Loucy (cell line): ENCODE results near the gene OR5K4.

Source experiments
- H2AFZ ChIP-seq: fragments of 200-600 bp; sonication (generic); 2 replicates; pipeline ENCODE4 v1.6.0; 2016; ENCODE audit warnings: antibody characterized with exemption, mild to moderate bottlenecking, low read length, moderate library complexity
- H3F3A ChIP-seq: fragments of 200-600 bp; 2 replicates; pipeline ENCODE4 v1.6.0; 2016; ENCODE audit warnings: antibody characterized with exemption, low read depth, mild to moderate bottlenecking
- H3K27me3 ChIP-seq: fragments of 200-600 bp; sonication (generic); 2 replicates; pipeline ENCODE4 v1.6.1; 2014; ENCODE audit warnings: low read length, mild to moderate bottlenecking; ENCODE audit not compliant: insufficient read depth, poor library complexity, severe bottlenecking
- H3K36me3 ChIP-seq: fragments of 200-600 bp; sonication (generic); 2 replicates; pipeline ENCODE4 v1.6.1; 2016; ENCODE audit warnings: low read length; ENCODE audit not compliant: insufficient read depth
- H3K4me1 ChIP-seq: fragments of 200-600 bp; sonication (generic); 2 replicates; pipeline ENCODE4 v1.5.1; 2014; ENCODE audit warnings: low read length, mild to moderate bottlenecking; ENCODE audit not compliant: insufficient read depth, poor library complexity, severe bottlenecking
- H3K4me2 ChIP-seq: fragments of 200-600 bp; sonication (generic); 2 replicates; pipeline ENCODE4 v1.6.0; 2014; ENCODE audit warnings: antibody characterized with exemption, low read length, low read depth, mild to moderate bottlenecking; ENCODE audit not compliant: poor library complexity, severe bottlenecking
- H3K4me3 ChIP-seq: fragments of 200-600 bp; sonication (generic); 2 replicates; pipeline ENCODE4 v1.5.1; 2014; ENCODE audit warnings: low read length, mild to moderate bottlenecking, mixed read lengths; ENCODE audit not compliant: poor library complexity, severe bottlenecking
- H3K79me2 ChIP-seq: fragments of 200-600 bp; sonication (generic); 2 replicates; pipeline ENCODE4 v1.6.1; 2014; ENCODE audit warnings: low read length; ENCODE audit not compliant: insufficient read depth
- H3K9ac ChIP-seq: fragments of 200-600 bp; sonication (generic); 2 replicates; pipeline ENCODE4 v1.6.0; 2014; ENCODE audit warnings: mild to moderate bottlenecking, low read depth, low read length, moderate library complexity; ENCODE audit not compliant: poor library complexity, severe bottlenecking
- H3K9me2 ChIP-seq: fragments of 200-600 bp; sonication (generic); replicated peaks from 2 replicates; pipeline ENCODE4 v1.6.1; 2016; ENCODE audit warnings: low read depth, low read length, mixed read lengths
- H3K9me3 ChIP-seq: fragments of 200-600 bp; sonication (generic); 2 replicates; pipeline ENCODE4 v1.6.1; 2014; ENCODE audit warnings: mild to moderate bottlenecking, antibody characterized with exemption, low read length, low read depth; ENCODE audit not compliant: insufficient read depth
- H4K20me1 ChIP-seq: fragments of 200-600 bp; sonication (generic); 2 replicates; pipeline ENCODE4 v1.6.0; 2014; ENCODE audit warnings: antibody characterized with exemption, low read length, mild to moderate bottlenecking; ENCODE audit not compliant: insufficient read depth, poor library complexity, severe bottlenecking
- EZH2phosphoT487 ChIP-seq: fragments of 200-600 bp; IDR thresholded peaks from 2 replicates; pipeline ENCODE4 v1.6.1; 2018; ENCODE audit warnings: antibody characterized with exemption, mild to moderate bottlenecking, moderate library complexity, borderline replicate concordance
- TF ChIP-seq, protein P1 (sequence below): fragments of 200-600 bp; sonication (generic); conservative IDR thresholded peaks from 2 replicates; pipeline ENCODE4 v1.5.1; 2014; ENCODE audit warnings: mild to moderate bottlenecking, antibody characterized with exemption, low read length

The OR5K4 gene

DNA sequence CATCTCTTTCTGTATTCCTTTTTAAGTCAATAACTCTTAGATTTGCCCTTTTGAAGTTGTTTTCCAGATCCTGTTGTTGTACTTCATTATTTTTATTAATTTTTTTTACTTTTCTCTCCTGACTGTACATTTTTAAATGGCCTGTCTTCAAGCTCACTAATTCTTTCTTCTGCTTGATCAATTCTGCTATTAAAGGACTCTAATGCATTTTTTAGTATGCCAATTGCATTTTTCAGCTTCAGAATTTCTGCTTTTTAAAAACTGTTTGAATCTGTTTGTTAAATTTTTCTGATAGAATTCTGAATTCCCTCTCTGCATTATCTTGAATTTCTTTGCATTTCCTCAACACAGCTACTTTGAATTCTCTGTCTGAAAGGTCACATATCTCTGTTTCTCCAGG lies 5.6 kb downstream of the OR5K4 start:
- Histone ChIP-seq H4K20me1 (no peaks in the 10 kb centered on the region), H3K9me3 (0 out of 2 replicates have a peak, but pooled peaks cover 6% of the 10 kb centered on the region), H3F3A (no peaks in the 10 kb centered on the region), H3K36me3 (no peaks in the 10 kb centered on the region), H3K27me3 (no peaks in the 10 kb centered on the region), H3K4me1 (no peaks in the 10 kb centered on the region), H3K79me2 (no peaks in the 10 kb centered on the region), H3K9me2 (no peaks in the 10 kb centered on the region), H3K4me2 (no peak overlapping the region), H3K4me3 (no peak overlapping the region), H2AFZ (no peak overlapping the region), H3K9ac (no peak overlapping the region)
- no peak for TF ChIP-seq EZH2phosphoT487
- TF ChIP-seq, protein P1, sequence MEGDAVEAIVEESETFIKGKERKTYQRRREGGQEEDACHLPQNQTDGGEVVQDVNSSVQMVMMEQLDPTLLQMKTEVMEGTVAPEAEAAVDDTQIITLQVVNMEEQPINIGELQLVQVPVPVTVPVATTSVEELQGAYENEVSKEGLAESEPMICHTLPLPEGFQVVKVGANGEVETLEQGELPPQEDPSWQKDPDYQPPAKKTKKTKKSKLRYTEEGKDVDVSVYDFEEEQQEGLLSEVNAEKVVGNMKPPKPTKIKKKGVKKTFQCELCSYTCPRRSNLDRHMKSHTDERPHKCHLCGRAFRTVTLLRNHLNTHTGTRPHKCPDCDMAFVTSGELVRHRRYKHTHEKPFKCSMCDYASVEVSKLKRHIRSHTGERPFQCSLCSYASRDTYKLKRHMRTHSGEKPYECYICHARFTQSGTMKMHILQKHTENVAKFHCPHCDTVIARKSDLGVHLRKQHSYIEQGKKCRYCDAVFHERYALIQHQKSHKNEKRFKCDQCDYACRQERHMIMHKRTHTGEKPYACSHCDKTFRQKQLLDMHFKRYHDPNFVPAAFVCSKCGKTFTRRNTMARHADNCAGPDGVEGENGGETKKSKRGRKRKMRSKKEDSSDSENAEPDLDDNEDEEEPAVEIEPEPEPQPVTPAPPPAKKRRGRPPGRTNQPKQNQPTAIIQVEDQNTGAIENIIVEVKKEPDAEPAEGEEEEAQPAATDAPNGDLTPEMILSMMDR = no peak

DNA sequence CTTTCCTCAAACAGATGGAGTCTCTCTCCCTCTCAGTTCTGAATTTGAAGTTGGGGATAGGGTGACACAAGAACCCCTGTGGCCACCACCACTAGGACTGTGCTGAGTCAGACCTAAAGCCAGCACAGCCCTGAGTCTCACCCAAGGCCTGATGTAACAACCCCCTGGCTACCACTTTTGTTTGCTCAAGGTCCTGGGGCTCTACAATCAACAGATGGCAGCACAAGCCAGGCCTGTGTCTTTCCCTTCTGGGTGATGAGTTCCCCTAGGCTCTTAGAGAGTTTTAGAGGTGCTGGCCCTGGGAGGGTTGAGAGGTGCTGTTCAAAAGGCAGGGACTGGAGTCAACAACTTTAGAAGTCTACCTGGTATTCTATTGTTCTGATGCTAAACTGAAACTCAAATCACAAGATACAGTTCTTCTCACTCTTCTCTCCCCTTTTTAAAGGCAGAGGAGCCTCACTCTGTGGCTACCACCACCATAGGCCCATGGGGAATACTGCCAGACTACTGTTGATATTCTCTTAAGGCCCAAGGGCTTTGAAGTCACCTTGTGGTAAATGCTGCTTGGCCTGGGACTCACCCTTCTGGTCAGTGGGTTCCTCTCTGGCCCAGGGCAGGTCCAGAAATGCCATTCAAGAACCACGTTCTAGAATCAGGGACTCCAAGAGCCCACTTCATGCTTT lies 6.5 kb downstream of the OR5K4 start:
- H3K36me3 ChIP-seq = no peaks in the 10 kb centered on the region
- no peaks in the 10 kb centered on the region for H3F3A ChIP-seq
- H4K20me1 ChIP-seq = no peaks in the 10 kb centered on the region
- H3K9ac ChIP-seq = no peak overlapping the region
- TF ChIP-seq, protein P1 = no peak
- TF ChIP-seq EZH2phosphoT487 = no peak
- H3K9me2 ChIP-seq = no peaks in the 10 kb centered on the region
- 0 out of 2 replicates have a peak, but pooled peaks cover 6% of the 10 kb centered on the region for H3K9me3 ChIP-seq
- H3K4me2 ChIP-seq = no peak overlapping the region
- no peaks in the 10 kb centered on the region for H3K79me2 ChIP-seq
- no peak overlapping the region for H3K4me3 ChIP-seq
- H3K27me3 ChIP-seq = no peaks in the 10 kb centered on the region
- H2AFZ ChIP-seq = no peak overlapping the region
- H3K4me1 ChIP-seq = no peaks in the 10 kb centered on the region

DNA sequence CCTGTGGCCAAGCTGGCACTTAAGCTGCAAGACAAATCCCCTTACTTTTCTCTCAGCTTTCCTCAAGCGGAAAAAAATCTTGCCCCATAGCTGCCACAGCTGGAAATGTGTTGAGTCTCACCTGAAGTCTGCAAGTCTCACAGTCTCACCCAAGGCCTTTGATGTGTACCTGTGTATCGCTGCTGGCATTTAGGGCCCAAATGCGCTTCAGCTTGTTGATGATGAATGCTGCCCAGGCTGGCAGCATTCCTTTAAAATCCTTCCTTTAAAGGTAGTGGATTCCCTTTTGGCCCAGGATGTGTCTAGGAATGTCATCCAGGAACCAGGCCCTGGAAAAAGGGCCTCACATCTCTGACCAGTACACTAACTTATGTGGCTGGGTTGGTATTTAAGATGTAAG lies 7.0 kb downstream of the OR5K4 start:
- H4K20me1 ChIP-seq = no peaks in the 10 kb centered on the region
- no peaks in the 10 kb centered on the region for H3F3A ChIP-seq
- TF ChIP-seq, protein P1 = no peak
- no peak for TF ChIP-seq EZH2phosphoT487
- H3K9ac ChIP-seq = no peak overlapping the region
- H3K4me2 ChIP-seq = no peak overlapping the region
- H3K27me3 ChIP-seq = no peaks in the 10 kb centered on the region
- H3K79me2 ChIP-seq = no peaks in the 10 kb centered on the region
- H2AFZ ChIP-seq = no peak overlapping the region
- H3K9me2 ChIP-seq = no peaks in the 10 kb centered on the region
- H3K4me3 ChIP-seq = no peak overlapping the region
- no peaks in the 10 kb centered on the region for H3K36me3 ChIP-seq
- H3K9me3 ChIP-seq = 0 out of 2 replicates have a peak, but pooled peaks cover 6% of the 10 kb centered on the region
- no peaks in the 10 kb centered on the region for H3K4me1 ChIP-seq
